NCI-H2081 treated with DMSO at 0.1 percent for 48 hours (cell line): ENCODE data around the gene SLC30A10.
"Not testable (repeated sequence)": the region's sequence is repeated elsewhere in the genome, so short reads cannot be mapped to it uniquely, and the experiment has no call there.

Source experiments
- DNase-seq: peaks from one replicate; lab custom pipeline; 2025; lab: John Stamatoyannopoulos, UW

The SLC30A10 gene

DNA sequence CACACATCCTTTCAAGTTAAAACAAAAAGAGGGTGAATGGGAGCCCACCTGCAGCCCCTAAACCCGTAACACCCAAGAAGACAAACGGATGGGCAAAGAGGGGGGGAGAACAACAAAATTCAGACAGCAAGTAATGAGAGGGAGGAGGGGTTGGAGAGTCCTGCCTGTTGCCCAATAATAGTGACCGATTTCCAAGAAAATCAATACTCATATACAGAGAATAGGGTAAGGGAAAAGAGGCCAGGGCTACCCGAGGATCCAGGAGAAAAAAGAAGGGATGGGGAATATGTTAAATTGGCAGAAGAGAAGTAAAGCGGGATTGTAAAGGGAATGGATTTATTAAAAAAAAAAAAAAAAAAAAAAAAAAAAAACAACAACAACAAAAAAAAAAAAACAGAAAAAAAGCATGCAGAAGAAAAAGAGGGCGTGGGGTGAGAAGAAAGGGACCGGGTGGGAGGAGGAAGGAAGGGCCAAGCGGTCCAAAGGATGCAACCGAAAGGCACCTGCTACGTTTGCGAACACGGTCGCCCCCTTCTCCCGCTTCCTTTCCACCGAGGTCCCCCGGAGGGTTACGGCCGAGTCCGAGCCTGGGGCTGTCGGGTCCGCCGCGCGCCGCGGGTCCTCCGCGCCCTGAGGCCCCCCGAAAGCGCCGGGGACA, 930 bp downstream of the SLC30A10 start:
- DNase-seq: no peak

DNA sequence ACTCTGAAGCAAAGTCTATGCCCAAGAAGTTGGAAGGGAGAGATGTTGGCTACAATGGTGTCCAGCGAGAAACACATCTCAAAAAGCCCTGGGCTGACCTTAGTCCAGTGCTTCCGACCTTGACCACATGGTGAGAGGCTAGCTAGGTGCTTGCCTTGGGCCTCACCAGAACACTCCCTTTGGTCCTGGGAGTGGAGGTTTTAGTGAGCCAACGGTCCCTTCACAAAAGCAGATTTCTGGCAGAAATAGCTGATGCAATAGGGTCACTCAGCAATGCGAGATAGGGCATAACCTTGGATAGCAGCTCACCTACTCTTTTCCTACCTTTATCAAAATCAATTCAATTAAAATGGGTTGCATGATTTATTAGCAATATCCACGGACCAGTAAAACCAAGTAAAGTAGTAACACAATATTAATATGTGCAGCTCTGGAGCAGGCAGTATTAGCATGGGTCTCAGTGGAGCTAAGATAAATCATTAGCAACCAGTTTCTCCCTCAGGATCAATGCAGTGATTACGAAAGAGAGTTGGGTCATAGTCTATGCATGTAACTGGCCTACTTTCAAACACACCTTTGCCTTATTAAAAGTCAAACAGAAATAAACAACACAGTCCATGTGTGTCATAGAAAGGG, 1.9 kb downstream of the SLC30A10 start:
- no peak for DNase-seq

DNA sequence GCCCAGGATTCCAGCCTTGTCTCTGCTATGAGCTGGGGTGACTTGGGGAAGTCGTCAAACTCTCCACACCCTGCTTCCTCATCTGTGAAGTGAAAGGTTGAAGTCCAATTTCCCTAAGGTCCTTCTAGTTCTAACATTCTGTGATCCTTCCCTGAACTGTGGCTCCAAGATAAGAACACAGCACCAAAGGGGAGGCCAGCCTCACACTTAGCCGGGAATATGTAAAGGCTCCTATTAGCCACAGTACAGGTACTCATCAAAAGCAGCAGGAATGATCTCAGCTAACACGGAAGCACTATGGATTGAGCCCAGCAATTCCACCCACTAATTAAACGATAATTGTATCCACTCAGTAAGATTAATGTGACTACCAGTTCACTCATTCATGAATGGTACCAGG, 4.0 kb downstream of the SLC30A10 start:
- no peak for DNase-seq

DNA sequence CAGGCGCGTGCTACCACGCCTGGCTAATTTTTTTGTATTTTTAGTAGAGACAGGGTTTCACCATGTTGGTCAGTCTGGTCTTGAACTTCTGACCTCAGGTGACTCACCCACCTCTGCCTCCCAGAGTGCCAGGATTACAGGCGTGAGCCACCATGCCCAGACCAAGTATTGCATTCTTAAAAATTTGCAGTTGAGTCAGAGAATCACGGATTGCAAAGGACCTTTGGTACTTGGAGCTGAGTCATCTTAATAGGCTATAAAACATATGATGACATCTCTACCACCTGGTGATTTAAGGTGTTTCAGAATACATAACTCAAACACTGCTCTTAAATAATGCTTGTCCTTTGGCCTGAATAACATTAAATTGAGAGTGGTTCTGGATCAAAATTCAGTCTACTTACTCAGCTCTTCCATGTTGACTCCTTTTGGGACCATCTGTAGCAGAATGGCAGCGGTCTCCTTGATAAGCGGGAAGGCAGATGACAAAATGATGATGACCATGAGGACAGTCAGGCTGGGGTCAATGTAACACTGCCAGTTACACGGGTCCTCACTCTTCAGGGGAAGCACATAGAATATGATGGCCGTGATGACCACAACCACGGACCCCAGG, 10.4 kb downstream of the SLC30A10 start:
- no peak for DNase-seq

DNA sequence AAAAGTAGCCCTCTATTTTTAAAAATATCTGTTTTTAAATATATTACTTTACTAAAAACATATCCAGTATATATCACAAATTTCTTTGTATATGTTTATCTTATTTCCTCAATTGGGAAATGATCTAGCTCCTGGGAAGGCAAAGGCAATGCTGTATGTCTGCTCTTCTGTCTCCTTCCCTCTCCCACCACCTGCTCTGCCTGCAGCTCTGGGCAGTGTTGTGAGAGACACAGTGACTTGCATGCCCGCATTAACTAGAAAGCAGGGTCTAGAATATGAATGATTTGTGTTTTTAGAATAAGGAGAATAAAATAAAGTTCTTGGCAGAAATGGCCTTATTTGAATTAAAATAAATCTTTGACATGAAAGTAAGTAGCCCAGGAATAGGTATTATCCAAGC, 11.1 kb downstream of the SLC30A10 start:
- DNase-seq: no peak

DNA sequence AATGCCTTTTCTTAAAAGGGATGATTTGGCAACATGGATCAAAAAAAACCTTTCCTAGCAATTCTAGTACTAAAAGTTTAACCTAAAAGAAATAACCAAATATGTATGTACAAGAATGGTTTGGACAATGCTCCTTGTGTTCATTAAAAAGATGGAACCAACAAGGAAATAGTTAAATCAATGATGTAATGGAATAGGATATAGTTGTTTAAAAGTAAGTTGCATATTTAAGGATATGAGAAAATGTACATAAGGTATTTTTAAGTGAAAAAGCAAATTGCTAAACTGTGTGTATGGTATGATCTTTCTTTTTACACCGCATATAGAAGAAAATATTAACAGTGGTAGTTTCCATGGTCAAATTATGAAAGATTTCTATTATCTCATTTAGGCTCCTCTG, 12.1 kb downstream of the SLC30A10 start:
- no peak for DNase-seq

DNA sequence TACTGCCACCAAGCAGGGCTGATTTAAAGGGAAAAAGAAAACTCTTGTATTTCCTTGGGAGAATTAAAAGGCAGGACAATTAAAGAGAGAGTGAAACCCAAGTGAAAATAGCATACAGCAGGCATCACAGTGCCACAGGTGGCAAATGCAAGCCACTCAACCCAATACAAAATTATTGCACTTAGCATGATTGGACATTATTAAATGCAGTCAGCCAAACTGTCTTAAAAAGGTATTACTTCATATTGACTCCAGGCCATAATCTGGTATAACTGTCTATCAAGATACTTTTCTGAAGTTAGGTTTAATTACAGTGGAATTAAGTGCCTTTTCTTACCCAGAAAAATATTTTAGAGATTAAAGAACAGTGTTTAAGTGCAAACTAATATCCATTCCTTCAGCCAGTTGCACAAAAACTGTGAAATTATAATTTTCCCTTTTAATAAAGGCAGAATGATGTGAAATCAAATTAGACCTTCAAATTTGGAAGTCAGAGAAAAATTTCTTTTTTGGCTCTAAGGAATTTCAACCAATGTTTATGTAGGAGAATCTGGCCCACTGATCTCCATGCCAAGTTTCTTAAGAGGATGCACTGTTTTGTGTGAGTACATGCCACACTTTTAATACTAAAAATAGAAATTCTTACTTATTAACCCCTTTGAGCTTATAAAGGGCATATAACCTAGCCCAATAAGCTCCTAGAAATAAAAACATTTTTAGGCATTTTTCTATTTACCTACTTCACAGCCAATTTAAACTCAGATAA, 15.2 kb downstream of the SLC30A10 start:
- no peak for DNase-seq

DNA sequence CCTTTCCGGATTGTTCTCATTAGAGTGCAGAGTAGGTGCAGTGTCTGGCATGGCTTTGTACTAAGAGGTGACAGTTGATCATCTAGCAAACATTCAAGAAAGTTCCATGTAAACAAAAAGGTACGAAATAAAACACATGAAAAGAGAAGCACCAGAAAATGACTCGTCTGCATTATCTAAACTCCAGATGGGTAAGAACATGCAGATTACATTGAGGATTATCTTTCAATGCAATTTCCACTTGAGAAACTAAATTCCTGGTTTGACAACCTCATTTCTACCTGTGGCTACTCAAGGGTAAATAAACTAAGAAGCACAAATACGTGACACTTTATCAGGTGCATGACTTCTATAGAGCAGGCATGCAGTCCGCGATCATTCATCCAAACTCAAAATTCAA, 17.6 kb downstream of the SLC30A10 start:
- no peak for DNase-seq

DNA sequence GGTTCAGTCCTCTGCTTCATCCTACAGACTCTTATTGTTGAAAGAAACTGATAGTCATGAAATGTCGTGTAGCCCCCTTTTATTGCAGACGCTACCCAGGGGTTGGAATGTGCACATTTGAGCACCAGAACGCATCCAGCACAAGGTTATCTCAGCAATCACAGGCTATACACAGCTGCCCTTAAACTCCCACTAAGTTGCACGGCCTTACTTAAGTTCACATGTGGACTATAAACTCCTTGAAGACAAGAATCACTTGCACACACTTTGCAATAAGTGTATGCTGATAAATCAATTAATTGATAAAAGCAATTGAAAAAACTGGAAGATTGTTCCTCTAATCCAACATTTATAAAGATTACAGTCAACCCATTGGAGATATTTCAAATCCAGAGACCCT, 18.9 kb downstream of the SLC30A10 start:
- DNase-seq: no peak

DNA sequence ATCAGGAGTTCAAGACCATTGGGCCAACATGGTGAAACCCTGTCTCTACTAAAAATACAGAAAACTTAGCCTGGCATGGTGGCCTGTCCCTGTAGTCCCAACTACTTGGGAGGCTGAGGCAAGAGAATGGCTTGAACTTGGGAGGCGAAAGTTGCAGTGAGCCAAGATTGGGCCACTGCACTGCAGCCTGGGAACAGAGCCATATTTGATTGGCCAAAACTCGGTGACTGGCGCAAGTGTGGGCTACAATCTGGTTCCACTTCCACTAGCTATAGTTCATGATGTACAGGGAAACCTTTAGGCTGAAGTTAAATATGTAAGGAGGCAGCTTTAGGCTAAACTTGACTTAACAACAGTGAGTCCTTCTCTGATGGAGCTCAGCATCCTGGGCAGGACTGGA, 20.2 kb downstream of the SLC30A10 start:
- DNase-seq: no peak

DNA sequence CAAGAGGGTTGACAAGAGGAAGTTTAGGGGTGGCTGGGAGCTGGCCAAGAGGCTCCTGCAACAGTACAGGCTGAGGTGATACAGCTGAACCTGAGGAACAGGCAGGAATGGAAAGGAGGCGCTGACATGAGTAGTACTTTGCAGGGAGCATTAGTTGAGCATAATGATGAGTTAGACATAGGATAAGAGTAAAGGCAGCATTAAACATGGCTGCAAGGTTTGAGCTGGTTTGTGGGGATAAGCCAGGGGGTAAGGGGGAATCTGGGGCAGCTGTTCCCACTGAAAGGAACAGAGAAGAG, 20.6 kb downstream of the SLC30A10 start:
- no peak for DNase-seq

DNA sequence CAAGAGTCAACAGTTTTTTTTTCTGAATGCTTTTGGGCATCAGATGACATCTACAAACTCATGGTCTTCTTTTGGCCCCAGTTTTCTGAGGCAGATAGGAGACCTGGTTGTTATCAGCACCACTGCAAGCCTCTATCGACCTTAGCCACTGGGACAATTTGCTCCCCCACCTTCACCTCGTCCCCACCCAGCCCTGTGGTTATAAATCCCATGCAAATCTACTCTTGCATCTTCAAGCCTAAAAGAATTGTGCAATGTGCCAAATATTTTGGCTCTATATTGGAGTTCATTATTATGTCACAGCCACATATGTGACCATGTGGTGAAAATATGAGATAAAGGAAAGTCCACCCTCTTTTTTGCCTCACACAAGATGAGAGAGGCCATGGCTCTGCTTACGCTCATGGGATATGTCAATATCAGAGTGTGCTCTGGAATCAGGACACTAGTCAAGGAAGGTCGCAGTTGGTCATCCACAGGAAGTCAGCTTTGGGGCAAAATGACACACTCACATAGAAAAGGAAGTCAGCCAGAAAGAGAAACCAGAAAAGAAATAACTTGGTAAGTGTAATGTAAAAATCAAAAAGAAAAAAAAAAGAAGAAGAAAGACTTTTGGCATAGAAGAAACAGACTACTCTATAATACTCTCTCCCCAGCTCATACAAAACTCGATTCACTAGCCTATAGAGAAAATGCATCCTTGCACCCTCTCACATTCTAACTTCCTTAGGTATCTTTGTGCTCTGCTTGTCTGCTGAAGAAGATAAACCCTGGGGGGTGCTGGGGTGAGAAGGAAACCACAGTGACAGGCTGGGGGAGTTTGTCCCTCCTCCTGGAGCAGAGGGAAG, 21.2 kb downstream of the SLC30A10 start:
- DNase-seq: no peak

DNA sequence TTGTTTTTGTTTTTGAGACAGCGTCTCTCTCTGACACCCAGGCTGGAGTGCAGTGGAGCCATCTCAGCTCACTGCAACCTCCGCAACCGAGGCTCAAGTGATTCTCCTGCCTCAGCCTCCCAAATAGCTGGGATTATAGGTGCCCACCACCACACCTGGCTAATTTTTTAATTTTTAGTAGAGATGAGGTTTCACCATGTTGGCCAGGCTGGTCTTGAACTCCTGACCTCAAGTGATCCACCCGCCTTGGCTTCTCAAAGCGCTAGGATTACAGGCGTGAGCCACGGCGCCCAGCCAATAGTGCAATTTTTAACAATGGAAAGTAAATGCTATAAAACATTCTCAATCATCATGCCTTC, 21.8 kb downstream of the SLC30A10 start:
- not testable (repeated sequence) for DNase-seq

DNA sequence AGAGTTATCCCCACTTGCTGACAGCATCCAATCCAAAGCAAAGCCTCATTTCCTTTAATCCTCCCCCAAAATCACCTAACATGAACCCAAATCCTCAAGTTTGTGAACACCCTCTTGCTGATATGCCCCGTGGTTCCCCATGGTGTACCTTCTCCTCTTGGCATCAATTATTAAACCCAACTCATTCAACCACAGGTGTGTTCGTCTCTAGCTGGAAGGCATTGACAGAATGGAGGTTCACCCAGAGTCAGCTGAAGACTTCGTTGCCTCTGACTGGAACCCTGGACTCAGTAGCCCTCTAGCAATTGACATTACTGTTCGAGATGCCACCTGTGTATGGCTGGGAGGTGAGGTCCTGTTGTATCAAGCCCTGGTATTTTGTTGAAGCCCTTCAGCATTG, 22.8 kb downstream of the SLC30A10 start:
- no peak for DNase-seq

DNA sequence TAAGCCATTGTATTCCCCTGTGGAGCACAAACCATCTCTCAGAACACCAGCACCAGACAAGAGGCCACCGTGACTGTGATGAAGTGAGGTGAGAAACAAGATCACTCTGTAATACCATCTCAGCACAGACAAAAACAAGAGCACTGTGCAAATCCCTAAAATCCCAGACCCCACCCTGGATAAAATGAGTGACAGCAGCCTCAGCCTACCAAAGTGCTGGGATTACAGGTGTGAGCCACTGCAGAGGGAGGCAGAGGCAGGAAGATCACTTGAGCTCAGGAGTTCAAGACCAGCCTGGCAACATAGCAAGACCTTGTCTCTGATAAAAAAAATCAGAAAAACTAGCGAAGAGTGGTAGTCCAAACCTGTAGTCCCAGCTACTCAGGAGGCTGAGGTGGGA, 23.4 kb downstream of the SLC30A10 start:
- DNase-seq: no peak

DNA sequence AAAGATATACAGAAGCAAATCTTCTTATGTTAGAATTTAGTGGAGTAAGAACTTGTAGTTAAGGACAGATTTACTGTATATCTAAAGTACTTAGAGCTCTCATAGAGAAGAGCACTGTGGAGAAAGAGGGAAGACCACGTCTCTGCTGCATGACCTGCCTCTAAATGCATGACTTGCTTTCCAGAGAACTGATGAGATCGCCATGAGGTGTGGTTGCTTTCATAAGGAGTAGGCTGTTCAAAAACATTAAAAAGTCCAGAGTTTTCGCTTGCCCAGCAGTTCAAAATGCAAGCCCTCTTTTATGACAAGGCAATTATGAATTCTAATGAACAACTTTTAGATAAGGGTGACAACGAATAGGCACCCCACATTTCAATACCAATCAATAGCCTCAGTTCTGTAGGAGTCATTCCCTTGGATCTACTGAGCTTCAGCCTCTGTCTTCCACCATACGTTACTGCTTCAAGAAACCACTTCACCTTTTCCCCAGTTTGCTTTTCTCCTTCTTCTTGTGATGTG, 24.9 kb downstream of the SLC30A10 start:
- no peak for DNase-seq

DNA sequence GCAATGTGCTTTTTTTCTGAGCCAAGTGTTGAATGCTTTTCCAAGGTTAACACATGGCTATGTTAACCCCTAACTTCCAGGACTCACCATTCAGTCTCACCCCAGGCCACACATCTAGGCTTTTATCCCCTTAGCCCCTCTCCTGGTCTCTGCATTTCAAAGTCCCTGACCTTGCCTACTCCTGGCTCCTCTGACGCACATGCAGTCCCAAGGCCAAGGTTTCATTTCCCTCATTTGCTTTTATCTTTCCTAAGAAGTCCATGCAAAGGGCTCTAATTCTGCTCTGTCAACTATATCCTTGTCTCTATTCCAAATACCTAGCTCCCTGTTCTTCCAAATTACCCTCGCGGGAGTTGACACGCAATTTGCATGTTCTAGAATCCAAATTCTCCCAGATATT, 25.4 kb downstream of the SLC30A10 start:
- DNase-seq: no peak

DNA sequence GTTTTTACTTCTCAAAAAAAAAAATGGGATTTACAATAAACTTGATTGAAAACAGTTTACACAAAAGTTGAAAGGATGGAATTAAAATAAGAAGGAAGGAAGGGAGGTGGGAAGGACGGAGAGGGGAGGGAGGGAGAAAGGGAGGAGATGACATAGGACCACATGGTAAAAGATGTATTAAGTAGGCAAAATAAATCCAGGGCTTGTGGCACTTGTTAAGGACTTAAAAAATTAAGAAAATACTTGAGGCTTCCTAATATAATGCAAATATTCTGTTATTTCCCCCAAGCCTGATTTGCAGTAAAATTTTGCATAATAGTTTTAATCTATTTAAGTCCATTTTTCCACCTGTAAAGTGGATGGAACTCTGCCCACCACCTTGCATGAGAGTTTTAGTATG, 27.5 kb downstream of the SLC30A10 start:
- no peak for DNase-seq

DNA sequence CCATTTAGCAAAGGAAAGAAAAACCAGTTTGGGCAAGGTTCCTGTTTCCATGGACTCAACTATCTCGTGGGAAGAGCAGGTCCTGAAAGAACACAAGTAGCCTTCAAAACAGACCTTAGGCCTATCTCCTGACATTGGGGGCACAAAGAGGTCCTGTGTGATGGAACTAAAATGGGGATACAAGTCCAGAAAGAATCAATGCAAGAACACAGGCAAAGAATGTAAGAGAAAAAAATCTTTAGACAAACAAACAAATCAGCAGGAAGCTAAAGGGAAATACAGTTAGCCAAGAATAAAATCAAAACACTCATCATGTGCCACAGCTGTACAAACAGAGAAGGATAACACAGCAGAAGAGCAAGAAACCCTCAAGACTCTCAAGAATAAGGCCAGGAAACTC, 28.2 kb downstream of the SLC30A10 start:
- DNase-seq: no peak

DNA sequence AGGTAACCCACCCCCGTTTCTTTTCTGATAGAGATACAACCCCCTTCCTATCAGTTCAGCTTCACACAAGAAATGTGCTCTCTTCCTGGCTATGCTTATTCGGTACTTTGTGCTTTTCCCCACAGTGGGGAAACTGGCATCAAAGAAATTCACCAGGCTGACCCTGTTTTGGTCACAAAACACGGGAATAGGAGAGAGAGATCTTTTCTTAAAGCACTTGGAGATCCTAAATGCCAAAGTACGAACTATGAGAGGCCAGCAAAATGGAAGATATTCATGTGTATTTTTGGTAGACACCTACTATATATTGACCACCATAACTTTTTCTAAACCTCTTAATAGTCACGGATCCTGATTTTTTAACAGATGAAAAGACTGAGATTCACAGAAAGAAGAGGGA, 30.0 kb downstream of the SLC30A10 start:
- DNase-seq: no peak

DNA sequence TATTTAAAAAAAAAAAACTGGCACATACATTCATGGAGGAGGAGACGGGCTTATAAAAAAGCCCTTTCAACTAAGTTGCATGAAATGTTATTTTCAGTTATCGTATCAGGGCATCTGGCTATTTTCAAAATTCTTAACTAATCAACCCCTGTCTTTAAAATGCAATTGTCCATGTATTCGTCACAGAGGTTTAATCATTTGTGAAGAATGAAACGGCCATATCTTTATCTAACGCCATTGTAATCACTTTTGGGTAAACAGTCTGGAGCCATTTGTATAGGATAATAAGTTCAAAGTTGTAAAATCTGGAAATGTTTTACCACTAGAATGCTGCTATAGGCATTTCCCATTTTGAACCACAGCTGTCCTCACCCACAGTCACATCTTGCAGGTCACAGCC, 30.4 kb downstream of the SLC30A10 start:
- no peak for DNase-seq

DNA sequence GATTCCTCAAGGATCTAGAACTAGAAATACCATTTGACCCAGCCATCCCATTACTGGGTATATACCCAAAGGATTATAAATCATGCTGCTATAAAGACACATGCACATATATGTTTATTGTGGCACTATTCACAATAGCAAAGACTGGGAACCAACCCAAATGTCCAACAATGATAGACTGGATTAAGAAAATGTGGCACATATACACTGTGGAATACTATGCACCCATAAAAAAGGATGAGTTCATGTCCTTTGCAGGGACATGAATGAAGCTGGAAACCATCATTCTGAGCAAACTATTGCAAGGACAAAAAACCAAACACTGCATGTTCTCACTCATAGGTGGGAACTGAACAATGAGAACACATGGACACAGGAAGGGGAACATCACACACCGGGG, 36.1 kb downstream of the SLC30A10 start:
- DNase-seq: not testable (repeated sequence)
